ENCODE data around the gene SENP1.

The SENP1 gene

GRCh38 chr12:47993491-47993890 lies 112.4 kb downstream of the SENP1 start:
- Histone ChIP-seq H3K4me1 (ENCODE audit: control insufficient read depth in 2 of 2, insufficient read depth in 2 of 2, low read length in 2 of 2) (no peaks in the 10 kb centered on the region), H3K4me3 (ENCODE audit: low read length in 2 of 2) (no peak overlapping the region), H3K9me3 (ENCODE audit: control insufficient read depth in 2 of 2, low read length in 2 of 2) (no peaks in the 10 kb centered on the region), H3K9ac (ENCODE audit: low read depth in 1 of 2, low read length in 2 of 2) (no peak overlapping the region), H3K27ac (ENCODE audit: low read depth in 2 of 2, low read length in 2 of 2) (no peak overlapping the region), H3K27me3 (ENCODE audit: control insufficient read depth in 2 of 2, insufficient read depth in 2 of 2, low read length in 2 of 2) (no peaks in the 10 kb centered on the region), H3K36me3 (ENCODE audit: control insufficient read depth in 2 of 2, insufficient read depth in 2 of 2, low read length in 2 of 2) (no peaks in the 10 kb centered on the region)

Measured in mucosa of rectum (tissue), 2 donors.